Heart left ventricle (tissue), 13 donors: ENCODE measurements around the gene CLMN.

Experiments used
- CTCF ChIP-seq, 12 donors: fragments of 200-600 bp; sonication (generic) in 4 of 12; IDR thresholded peaks; one replicate each; pipeline versions ENCODE4 v1.5.0 to v1.8.0; 2018 to 2022; ENCODE audit warnings: antibody characterized with exemption in 12 of 12, mild to moderate bottlenecking in 5 of 12
- POLR2A ChIP-seq, 2 donors: fragments of 450-650 bp; IDR thresholded peaks; one replicate each; pipeline ENCODE4 v1.6.1; 2017; ENCODE audit warnings: antibody characterized with exemption in 2 of 2, mild to moderate bottlenecking in 2 of 2, moderate library complexity in 2 of 2
- donor health status: ischemic (EF 13 %, LVEDD 7.1; RV severe dilation, severe dysfunction).
- donor health status: DM: no; HTN: yes; CAD: no.
- donor health status: DM: no; HTN: no; CAD: no.
- donor health status: ischemic (EF 25% LVEDD 6.9; RV normal size, moderate dysfunction).
- donor health status: ischemic (EF 25% LVEDD 5.7; RV mildly dilated, moderate dysfunction).
- donor health status: ischemic (EF 35%, LVEDD 5.7; RV mildly dilated, moderate dysfunction).
- donor health status: nonischemic (EF 11% LVEDD 7.7; RV severe dilation, severe dysfunction).
- donor health status: DM: yes; HTN: yes; CAD: no.
- donor health status: PGD.
- donor health status: ischemic (EF 29% LVEDD 5.4; RV normal size, mild dysfunction).
- donor health status: nonischemic (EF 23%, LVEDD 6.1; RV moderate dilation, normal function).

DNA sequence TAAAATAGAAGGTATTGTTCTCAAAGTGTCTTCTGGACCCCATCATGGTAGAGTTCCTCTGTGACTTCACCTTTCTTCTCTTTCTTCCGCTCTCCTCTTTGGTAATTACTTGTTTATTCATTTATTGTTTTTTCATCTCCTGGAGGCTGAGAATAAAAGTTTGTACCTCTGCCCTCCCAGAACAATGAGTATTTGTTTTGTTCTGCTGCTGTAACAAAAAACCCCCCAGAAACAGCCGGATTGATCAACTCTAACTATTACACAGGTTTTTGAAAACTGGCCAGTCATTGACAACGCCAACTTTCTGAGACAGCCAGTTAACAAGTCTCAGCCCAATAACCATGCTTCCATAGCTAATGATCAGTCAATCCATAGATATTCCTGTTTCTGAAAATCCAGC is 154.2 kb downstream of the CLMN start:
- no peak for TF ChIP-seq POLR2A (IDR thresholded peaks at IDR 0.05)
- no peak for TF ChIP-seq CTCF (IDR thresholded peaks at IDR 0.05)
